Cardiac muscle cell (in vitro differentiated cells and primary cell): ENCODE measurements around the gene PPIB. TPM values are rescaled to one million over a fixed set of nuclear protein-coding genes. Genes with fewer than 3 reads are reported as not detected.

Source experiments
- DNase-seq, 2 donors: peaks; one replicate each; pipeline versions ENCODE4 v3.0.0 to v3.0.0-alpha.2; 2010 to 2017; ENCODE audit warnings: low read depth in 1 of 2, low spot score in 1 of 2
- H3K27ac ChIP-seq: fragments of 200-600 bp; sonication (generic); 2 replicates; pipeline ENCODE4 v1.5.1; 2016
- H3K27me3 ChIP-seq: fragments of 200-600 bp; sonication (generic); 2 replicates; pipeline ENCODE4 v1.6.0; 2016; ENCODE audit warnings: control low read depth
- H3K36me3 ChIP-seq: fragments of 200-600 bp; sonication (generic); 2 replicates; pipeline ENCODE4 v1.5.1; 2016; ENCODE audit warnings: control low read depth
- H3K4me1 ChIP-seq: fragments of 200-600 bp; sonication (generic); 2 replicates; pipeline ENCODE4 v1.8.1; 2017; ENCODE audit warnings: low read depth, mild to moderate bottlenecking, mixed run types
- H3K4me3 ChIP-seq: fragments of 200-600 bp; sonication (generic); 2 replicates; pipeline ENCODE4 v1.5.1; 2016; ENCODE audit warnings: mild to moderate bottlenecking
- H3K9me3 ChIP-seq: fragments of 200-600 bp; sonication (generic); 2 replicates; pipeline ENCODE4 v1.5.1; 2017; ENCODE audit warnings: low read depth, mild to moderate bottlenecking, control low read depth
- CTCF ChIP-seq: IDR thresholded peaks from 2 replicates; pipeline ENCODE4 v1.5.1; 2012; ENCODE audit warnings: low read depth, mild to moderate bottlenecking, low read length
- polyA plus RNA-seq: library from polyadenylated mRNA; unstranded; fragments of >200 nt; fragmentation: Nextera tagmentation; extraction: Ambion mirVana; gene quantifications from 2 replicates; pipeline ENCODE4 v1.2.1, GENCODE V29; 2016
- total RNA-seq: library from RNA; depleted of rRNA; stranded (reverse); fragments of >200 nt; gene quantifications from 2 replicates; pipeline ENCODE4 v1.2.3, GENCODE V29; 2016

The PPIB gene
- 382 and 714 TPM in 2 replicates for total RNA-seq
- 550 and 1,055 TPM in 2 replicates for polyA plus RNA-seq

- Histone ChIP-seq H3K4me3 (peak within 1 kb of the TSS; percentile 58), H3K36me3 (peaks cover 17% of the 10 kb centered on the region), H3K9me3 (no peaks in the 10 kb centered on the region), H3K4me1 (peaks cover 36% of the 10 kb centered on the region), H3K27ac (peak within 1 kb of the TSS; percentile 89), H3K27me3 (no peaks in the 10 kb centered on the region)
- TF ChIP-seq CTCF: peak; percentile 41
- peak; percentile 98 to 99 for DNase-seq
These were observed at the start of gene PPIB for GRCh38 chr15:64162869-64163658. Gene PPIB (minus strand): TSS chr15:64163022. CDS start chr15:64162986, 36 bp downstream.

- no peak for TF ChIP-seq CTCF
- Histone ChIP-seq H3K4me3 (no peak overlapping the region), H3K4me1 (peaks cover under 1% of the 10 kb centered on the region), H3K36me3 (peaks cover 16% of the 10 kb centered on the region), H3K9me3 (no peaks in the 10 kb centered on the region), H3K27ac (no peak overlapping the region), H3K27me3 (no peaks in the 10 kb centered on the region)
- DNase-seq: no peak
These were observed 48.9 kb upstream of the PPIB start for GRCh38 chr15:64211696-64212095.

GRCh38 chr15:64210371-64210770 is 47.5 kb upstream of the PPIB start:
- no peak for TF ChIP-seq CTCF
- Histone ChIP-seq H3K9me3 (no peaks in the 10 kb centered on the region), H3K36me3 (peaks cover 16% of the 10 kb centered on the region), H3K4me1 (no peaks in the 10 kb centered on the region), H3K4me3 (no peak overlapping the region), H3K27ac (no peak overlapping the region), H3K27me3 (no peaks in the 10 kb centered on the region)
- DNase-seq: no peak

- Histone ChIP-seq H3K27ac (no peak overlapping the region), H3K27me3 (no peaks in the 10 kb centered on the region), H3K4me1 (no peaks in the 10 kb centered on the region), H3K36me3 (peaks cover 16% of the 10 kb centered on the region), H3K9me3 (no peaks in the 10 kb centered on the region), H3K4me3 (no peak overlapping the region)
- DNase-seq: peak; percentile 35 to 66
- peak; percentile 41 for TF ChIP-seq CTCF
These were observed 47.0 kb upstream of the PPIB start for GRCh38 chr15:64209680-64210334.

- DNase-seq: no peak
- TF ChIP-seq CTCF: no peak
- Histone ChIP-seq H3K4me1 (no peaks in the 10 kb centered on the region), H3K9me3 (no peaks in the 10 kb centered on the region), H3K36me3 (peaks cover 13% of the 10 kb centered on the region), H3K27me3 (no peaks in the 10 kb centered on the region), H3K4me3 (no peak overlapping the region), H3K27ac (no peak overlapping the region)
These were observed 42.4 kb upstream of the PPIB start for GRCh38 chr15:64205202-64205601.
